ENCODE measurements around the gene SLC25A4.

The SLC25A4 gene

DNA sequence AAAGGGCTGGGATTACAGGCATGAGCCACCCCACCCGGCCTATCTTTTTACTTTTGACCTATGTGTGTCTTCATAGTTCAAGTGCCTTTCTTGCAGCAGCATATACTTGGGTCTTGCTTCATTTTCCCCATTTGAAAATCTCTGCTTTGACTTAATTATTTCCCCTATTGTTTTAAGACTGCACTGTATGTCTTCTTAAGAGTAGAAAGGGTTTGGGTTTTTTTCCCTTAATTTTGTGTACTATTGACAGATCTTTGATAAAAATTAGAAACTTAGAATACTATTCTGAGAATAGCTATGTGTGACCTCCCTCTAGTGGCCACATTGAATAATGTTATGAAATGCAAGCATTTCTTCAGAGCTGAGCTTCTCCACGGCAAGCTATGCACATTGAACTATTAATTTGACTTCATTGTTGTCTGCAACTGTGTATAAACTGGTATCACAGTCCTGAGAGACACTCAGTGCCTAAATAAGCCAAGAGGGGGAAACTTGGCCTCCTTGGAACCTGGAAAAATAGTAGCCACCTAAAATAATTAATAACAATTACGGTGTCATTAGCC, 8.7 kb upstream of the SLC25A4 start:
- H3K9ac ChIP-seq (ENCODE audit: insufficient read length, low read depth), result no peak overlapping the region
- H3K4me3 ChIP-seq (ENCODE audit: insufficient read length, low read depth), result no peak overlapping the region
- TF ChIP-seq ZNF274 (IDR thresholded peaks at IDR 0.05; ENCODE audit: low read depth, low read length) (no peak), YY1 (IDR thresholded peaks at IDR 0.05; ENCODE audit: insufficient read depth, insufficient read length) (no peak), SUZ12 (IDR thresholded peaks at IDR 0.05; ENCODE audit: extremely low read depth, insufficient read depth, insufficient read length) (no peak)
- H3K36me3 ChIP-seq (ENCODE audit: insufficient read depth, insufficient read length, low read length), result no peaks in the 10 kb centered on the region
- H3K9me3 ChIP-seq (ENCODE audit: insufficient read depth, low read length), result no peaks in the 10 kb centered on the region
- no peaks in the 10 kb centered on the region for H3K4me1 ChIP-seq (ENCODE audit: insufficient read depth, insufficient read length)
- no peaks in the 10 kb centered on the region for H3K27me3 ChIP-seq (ENCODE audit: insufficient read depth, insufficient read length)
- DNase-seq (ENCODE audit: low read depth, low spot score), result no peak

DNA sequence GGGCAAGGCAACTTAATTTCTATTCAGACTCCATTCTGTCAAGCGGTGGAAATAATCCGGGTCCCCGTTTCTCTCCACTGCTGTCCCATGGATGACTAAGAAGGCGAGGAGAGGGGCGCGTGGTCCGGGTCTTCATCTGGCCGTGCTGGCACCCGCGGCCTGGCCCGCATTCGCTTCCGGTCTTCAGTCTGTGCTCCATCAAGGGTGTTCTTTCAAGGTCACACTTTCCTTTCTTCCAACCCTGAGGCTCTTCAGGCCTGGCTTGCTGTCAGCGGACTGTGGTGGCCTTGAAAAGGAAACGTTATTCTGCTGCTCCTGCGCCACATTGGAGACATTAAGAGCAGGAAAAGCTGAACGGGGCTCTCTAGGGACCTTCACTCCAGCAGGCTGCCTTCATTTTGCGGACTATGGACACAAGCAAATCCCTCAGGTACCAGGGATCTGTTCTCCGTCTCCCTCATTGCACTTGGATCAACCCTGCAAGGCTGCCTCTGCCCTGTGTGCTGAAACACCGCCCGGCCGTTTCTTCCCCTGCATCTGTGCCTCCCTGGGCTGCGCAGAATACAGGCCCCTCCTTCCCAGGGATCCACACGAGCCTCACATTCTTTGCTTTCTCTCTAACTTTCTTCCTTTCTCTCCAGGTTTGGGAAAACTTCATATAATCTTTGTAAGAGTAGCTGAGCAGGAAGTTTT, 5.7 kb upstream of the SLC25A4 start:
- no peak for DNase-seq (ENCODE audit: low read depth, low spot score)
- TF ChIP-seq SUZ12 (IDR thresholded peaks at IDR 0.05; ENCODE audit: extremely low read depth, insufficient read depth, insufficient read length) (no peak), ZNF274 (IDR thresholded peaks at IDR 0.05; ENCODE audit: low read depth, low read length) (no peak), YY1 (IDR thresholded peaks at IDR 0.05; ENCODE audit: insufficient read depth, insufficient read length) (no peak)
- no peaks in the 10 kb centered on the region for H3K27me3 ChIP-seq (ENCODE audit: insufficient read depth, insufficient read length)

DNA sequence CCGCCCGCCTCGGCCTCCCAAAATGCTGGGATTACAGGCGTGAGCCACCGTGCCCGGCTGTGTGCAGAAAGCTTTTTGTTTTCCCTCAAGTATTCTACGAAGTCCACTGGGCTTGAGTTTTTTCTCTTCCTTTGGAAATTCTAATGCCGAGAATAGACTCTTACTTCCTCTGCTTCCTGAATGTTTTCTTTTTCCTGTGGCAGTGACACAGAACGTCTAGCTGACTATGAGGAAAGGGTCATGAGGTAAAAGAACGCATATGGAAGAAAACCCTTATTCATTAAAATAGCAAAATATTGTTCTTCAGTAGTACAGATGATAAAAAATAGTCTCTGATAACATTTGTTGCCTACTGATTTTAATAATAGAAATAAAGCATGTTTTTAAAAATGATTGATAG, 4.9 kb upstream of the SLC25A4 start:
- no peak for DNase-seq (ENCODE audit: low read depth, low spot score)
- no peak for TF ChIP-seq YY1 (IDR thresholded peaks at IDR 0.05; ENCODE audit: insufficient read depth, insufficient read length)
- TF ChIP-seq ZNF274 (IDR thresholded peaks at IDR 0.05; ENCODE audit: low read depth, low read length), result no peak
- TF ChIP-seq SUZ12 (IDR thresholded peaks at IDR 0.05; ENCODE audit: extremely low read depth, insufficient read depth, insufficient read length), result no peak
- H3K27me3 ChIP-seq (ENCODE audit: insufficient read depth, insufficient read length), result no peaks in the 10 kb centered on the region
- H3K36me3 ChIP-seq (ENCODE audit: insufficient read depth, insufficient read length, low read length), result no peaks in the 10 kb centered on the region
- H3K9ac ChIP-seq (ENCODE audit: insufficient read length, low read depth), result no peak overlapping the region
- no peak overlapping the region for H3K4me3 ChIP-seq (ENCODE audit: insufficient read length, low read depth)
- no peaks in the 10 kb centered on the region for H3K4me1 ChIP-seq (ENCODE audit: insufficient read depth, insufficient read length)
- H3K9me3 ChIP-seq (ENCODE audit: insufficient read depth, low read length), result no peaks in the 10 kb centered on the region

More for the DNA sequence above, 5.7 kb upstream of the SLC25A4 start:
- H3K36me3 ChIP-seq (ENCODE audit: insufficient read depth, insufficient read length, low read length), result no peaks in the 10 kb centered on the region
- no peaks in the 10 kb centered on the region for H3K9me3 ChIP-seq (ENCODE audit: insufficient read depth, low read length)
- H3K4me1 ChIP-seq (ENCODE audit: insufficient read depth, insufficient read length), result no peaks in the 10 kb centered on the region
- no peak overlapping the region for H3K4me3 ChIP-seq (ENCODE audit: insufficient read length, low read depth)
- H3K9ac ChIP-seq (ENCODE audit: insufficient read length, low read depth), result no peak overlapping the region

DNA sequence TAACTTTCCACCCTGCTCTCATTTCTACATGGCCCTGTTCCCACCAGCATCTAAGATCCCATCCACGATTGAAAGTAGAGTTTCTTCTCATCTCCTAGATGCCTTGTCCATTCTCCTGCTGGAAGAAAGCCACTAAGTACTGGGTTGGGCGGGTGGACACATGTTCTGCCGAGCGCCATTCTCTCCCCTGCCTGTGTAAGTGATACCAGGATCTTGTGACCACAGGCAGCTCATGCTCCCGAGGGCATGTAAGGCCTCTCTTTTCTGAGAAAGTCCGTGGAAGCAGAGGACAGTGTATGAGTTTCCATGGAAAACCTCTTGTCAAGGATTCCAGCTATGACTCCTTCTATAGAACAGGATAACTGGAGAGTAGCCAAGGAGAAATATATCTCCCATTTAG, 3.3 kb upstream of the SLC25A4 start:
- Histone ChIP-seq H3K9ac (ENCODE audit: insufficient read length, low read depth) (no peak overlapping the region), H3K9me3 (ENCODE audit: insufficient read depth, low read length) (no peaks in the 10 kb centered on the region), H3K4me3 (ENCODE audit: insufficient read length, low read depth) (no peak overlapping the region), H3K27me3 (ENCODE audit: insufficient read depth, insufficient read length) (no peaks in the 10 kb centered on the region), H3K36me3 (ENCODE audit: insufficient read depth, insufficient read length, low read length) (peaks cover 2% of the 10 kb centered on the region), H3K4me1 (ENCODE audit: insufficient read depth, insufficient read length) (no peaks in the 10 kb centered on the region)
- TF ChIP-seq YY1 (IDR thresholded peaks at IDR 0.05; ENCODE audit: insufficient read depth, insufficient read length) (no peak), ZNF274 (IDR thresholded peaks at IDR 0.05; ENCODE audit: low read depth, low read length) (no peak), SUZ12 (IDR thresholded peaks at IDR 0.05; ENCODE audit: extremely low read depth, insufficient read depth, insufficient read length) (no peak)
- DNase-seq (ENCODE audit: low read depth, low spot score), result no peak

DNA sequence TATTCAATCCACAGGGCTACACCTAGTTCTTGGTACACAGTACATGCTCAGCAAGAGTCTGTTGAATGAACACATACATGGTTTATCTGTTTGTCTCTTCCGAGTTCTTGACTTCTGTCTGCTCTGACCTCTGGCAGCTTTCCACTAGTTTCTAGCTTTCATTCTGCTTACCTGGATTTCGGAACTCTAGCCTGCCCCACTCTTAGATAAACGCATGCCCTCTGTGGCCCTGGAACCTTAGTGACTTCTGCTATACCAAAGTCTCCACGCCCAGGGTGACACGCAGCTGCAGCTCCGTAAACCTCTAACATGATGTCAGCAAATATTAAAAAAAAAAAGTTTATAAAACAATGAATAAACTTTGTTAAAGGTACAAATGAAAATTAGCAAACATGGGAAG, 1.3 kb upstream of the SLC25A4 start:
- H3K36me3 ChIP-seq (ENCODE audit: insufficient read depth, insufficient read length, low read length), result peaks cover 22% of the 10 kb centered on the region
- no peak for DNase-seq (ENCODE audit: low read depth, low spot score)
- H3K4me3 ChIP-seq (ENCODE audit: insufficient read length, low read depth), result no peak overlapping the region
- H3K4me1 ChIP-seq (ENCODE audit: insufficient read depth, insufficient read length), result peaks cover 3% of the 10 kb centered on the region
- TF ChIP-seq YY1 (IDR thresholded peaks at IDR 0.05; ENCODE audit: insufficient read depth, insufficient read length), result no peak
- TF ChIP-seq SUZ12 (IDR thresholded peaks at IDR 0.05; ENCODE audit: extremely low read depth, insufficient read depth, insufficient read length), result no peak
- TF ChIP-seq ZNF274 (IDR thresholded peaks at IDR 0.05; ENCODE audit: low read depth, low read length), result no peak
- H3K9ac ChIP-seq (ENCODE audit: insufficient read length, low read depth), result no peak overlapping the region
- H3K9me3 ChIP-seq (ENCODE audit: insufficient read depth, low read length), result no peaks in the 10 kb centered on the region
- H3K27me3 ChIP-seq (ENCODE audit: insufficient read depth, insufficient read length), result no peaks in the 10 kb centered on the region

DNA sequence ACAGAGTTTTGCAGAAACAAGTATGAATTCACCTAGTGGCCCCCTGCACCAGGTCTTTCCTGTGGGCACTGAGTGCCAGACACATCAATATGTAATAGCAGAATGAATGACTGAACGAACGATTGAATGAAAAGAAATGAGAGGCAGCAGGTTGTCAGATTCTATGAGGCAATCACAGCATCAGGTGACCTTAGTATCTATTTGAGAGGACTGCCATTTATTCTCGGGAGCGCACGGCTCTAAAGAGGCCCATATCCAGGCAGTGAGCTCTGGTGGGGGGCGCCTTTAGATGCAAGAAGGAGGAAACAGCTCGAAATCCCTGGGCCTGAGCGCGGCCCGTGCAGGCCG, 528 bp upstream of the SLC25A4 start:
- DNase-seq (ENCODE audit: low read depth, low spot score), result no peak
- Histone ChIP-seq H3K27me3 (ENCODE audit: insufficient read depth, insufficient read length) (no peaks in the 10 kb centered on the region), H3K9ac (ENCODE audit: insufficient read length, low read depth) (peak overlapping the region; percentile 77), H3K9me3 (ENCODE audit: insufficient read depth, low read length) (no peaks in the 10 kb centered on the region), H3K36me3 (ENCODE audit: insufficient read depth, insufficient read length, low read length) (peaks cover 29% of the 10 kb centered on the region), H3K4me1 (ENCODE audit: insufficient read depth, insufficient read length) (peaks cover 3% of the 10 kb centered on the region), H3K4me3 (ENCODE audit: insufficient read length, low read depth) (peak overlapping the region; percentile 80)
- TF ChIP-seq ZNF274 (IDR thresholded peaks at IDR 0.05; ENCODE audit: low read depth, low read length), result no peak
- no peak for TF ChIP-seq SUZ12 (IDR thresholded peaks at IDR 0.05; ENCODE audit: extremely low read depth, insufficient read depth, insufficient read length)
- TF ChIP-seq YY1 (IDR thresholded peaks at IDR 0.05; ENCODE audit: insufficient read depth, insufficient read length), result no peak

DNA sequence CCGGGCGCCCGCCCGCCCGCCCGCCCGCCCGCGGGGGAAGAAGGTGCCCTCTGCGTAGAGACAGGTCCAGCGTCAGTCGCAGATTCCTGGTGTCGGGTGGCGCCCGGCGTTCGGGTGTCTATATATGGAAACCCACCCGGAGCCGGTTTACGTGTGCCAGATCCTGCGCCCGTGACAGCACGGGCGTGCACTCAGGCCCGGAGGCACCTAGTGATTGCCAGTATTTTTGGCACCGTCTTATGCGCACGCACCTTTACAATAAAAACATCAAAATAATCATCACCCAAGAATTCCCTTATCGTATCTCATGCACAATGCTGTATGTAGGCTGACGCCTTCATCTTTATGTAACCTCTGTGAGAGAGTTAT, 519 bp downstream of the SLC25A4 start:
- Histone ChIP-seq H3K27me3 (ENCODE audit: insufficient read depth, insufficient read length) (no peaks in the 10 kb centered on the region), H3K4me3 (ENCODE audit: insufficient read length, low read depth) (peak overlapping the region; percentile 80), H3K9me3 (ENCODE audit: insufficient read depth, low read length) (no peaks in the 10 kb centered on the region), H3K4me1 (ENCODE audit: insufficient read depth, insufficient read length) (peaks cover 3% of the 10 kb centered on the region), H3K36me3 (ENCODE audit: insufficient read depth, insufficient read length, low read length) (peaks cover 31% of the 10 kb centered on the region), H3K9ac (ENCODE audit: insufficient read length, low read depth) (peak overlapping the region; percentile 85)
- no peak for TF ChIP-seq SUZ12 (IDR thresholded peaks at IDR 0.05; ENCODE audit: extremely low read depth, insufficient read depth, insufficient read length)
- no peak for TF ChIP-seq ZNF274 (IDR thresholded peaks at IDR 0.05; ENCODE audit: low read depth, low read length)
- TF ChIP-seq YY1 (IDR thresholded peaks at IDR 0.05; ENCODE audit: insufficient read depth, insufficient read length), result no peak
- DNase-seq (ENCODE audit: low read depth, low spot score), result no peak
